Neutrophil (primary cell): ENCODE data around the gene FAM193B.

Source experiments
- H3K27ac ChIP-seq: fragments of 200-600 bp; sonication (generic); 2 replicates; pipeline ENCODE4 v1.5.1; 2016; ENCODE audit warnings: mild to moderate bottlenecking, moderate library complexity
- H3K27me3 ChIP-seq: fragments of 200-600 bp; sonication (generic); 2 replicates; pipeline ENCODE4 v1.6.0; 2016; ENCODE audit warnings: mild to moderate bottlenecking
- H3K36me3 ChIP-seq: fragments of 200-600 bp; sonication (generic); 2 replicates; pipeline ENCODE4 v1.5.1; 2017
- H3K4me1 ChIP-seq, 2 experiments: fragments of 200-600 bp in 1 of 2; sonication (generic) in 1 of 2; 1 replicate in 1 of 2; 2 replicates in 1 of 2; pipeline versions ENCODE4 v1.5.1 to v1.6.1; 2013 to 2016; ENCODE audit warnings: low read depth in 1 of 2, low read length in 1 of 2, mild to moderate bottlenecking in 1 of 2, moderate library complexity in 1 of 2; ENCODE audit not compliant: control insufficient read depth in 1 of 2, insufficient read depth in 1 of 2
- H3K4me3 ChIP-seq, 2 experiments: fragments of 200-600 bp in 1 of 2; sonication (generic) in 1 of 2; 1 replicate in 1 of 2; 2 replicates in 1 of 2; pipeline ENCODE4 v1.5.1; 2013 to 2016; ENCODE audit warnings: low read depth in 1 of 2, low read length in 1 of 2, mild to moderate bottlenecking in 1 of 2, moderate library complexity in 1 of 2
- H3K9me3 ChIP-seq: fragments of 200-600 bp; sonication (generic); 2 replicates; pipeline ENCODE4 v1.5.1; 2016
- TF ChIP-seq, protein P1 (sequence below): fragments of 200-600 bp; sonication (generic); IDR thresholded peaks from 2 replicates; pipeline ENCODE4 v1.5.1; 2016; ENCODE audit warnings: antibody characterized with exemption

FAM193B gene

DNA sequence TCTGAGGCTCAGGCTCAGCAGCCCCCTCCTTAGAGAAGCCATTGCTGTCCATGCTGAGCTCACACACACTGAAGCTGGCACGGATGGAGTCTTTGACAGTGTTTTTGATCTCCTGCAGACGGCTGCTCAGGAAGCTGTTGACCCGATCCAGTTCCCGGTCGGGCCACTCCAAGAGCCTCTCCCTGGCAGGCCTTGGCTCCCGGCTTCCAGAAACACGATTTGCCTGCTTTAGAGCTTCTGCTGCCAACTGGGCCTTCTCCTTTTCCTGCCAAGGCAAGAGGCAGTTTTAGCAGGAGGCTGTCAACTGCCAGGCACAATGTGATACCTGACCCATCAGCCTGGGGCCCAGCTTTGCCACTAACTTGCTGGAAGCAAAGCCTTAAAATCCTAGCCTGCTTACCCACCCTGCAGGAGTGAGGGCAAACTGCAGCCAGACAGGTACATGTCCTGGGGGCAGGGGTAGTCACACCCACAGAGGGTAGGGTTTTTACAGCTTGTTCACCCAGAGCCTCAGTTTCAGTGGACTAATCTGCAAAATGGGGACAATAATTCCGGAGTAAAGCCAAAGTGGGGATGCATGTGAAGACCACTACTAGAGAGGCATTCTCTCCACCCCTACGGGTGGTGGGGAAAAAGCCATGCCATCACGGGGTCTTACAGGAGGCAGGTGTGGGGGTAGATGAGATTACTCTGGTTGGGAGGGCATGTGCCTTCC, 29.3 kb downstream of the FAM193B start:
- Histone ChIP-seq H3K36me3 (peaks cover 94% of the 10 kb centered on the region), H3K27me3 (no peaks in the 10 kb centered on the region), H3K9me3 (no peaks in the 10 kb centered on the region), H3K4me1 (no peaks in the 10 kb centered on the region), H3K4me3 (no peak overlapping the region), H3K27ac (no peak overlapping the region)
- TF ChIP-seq, protein P1, sequence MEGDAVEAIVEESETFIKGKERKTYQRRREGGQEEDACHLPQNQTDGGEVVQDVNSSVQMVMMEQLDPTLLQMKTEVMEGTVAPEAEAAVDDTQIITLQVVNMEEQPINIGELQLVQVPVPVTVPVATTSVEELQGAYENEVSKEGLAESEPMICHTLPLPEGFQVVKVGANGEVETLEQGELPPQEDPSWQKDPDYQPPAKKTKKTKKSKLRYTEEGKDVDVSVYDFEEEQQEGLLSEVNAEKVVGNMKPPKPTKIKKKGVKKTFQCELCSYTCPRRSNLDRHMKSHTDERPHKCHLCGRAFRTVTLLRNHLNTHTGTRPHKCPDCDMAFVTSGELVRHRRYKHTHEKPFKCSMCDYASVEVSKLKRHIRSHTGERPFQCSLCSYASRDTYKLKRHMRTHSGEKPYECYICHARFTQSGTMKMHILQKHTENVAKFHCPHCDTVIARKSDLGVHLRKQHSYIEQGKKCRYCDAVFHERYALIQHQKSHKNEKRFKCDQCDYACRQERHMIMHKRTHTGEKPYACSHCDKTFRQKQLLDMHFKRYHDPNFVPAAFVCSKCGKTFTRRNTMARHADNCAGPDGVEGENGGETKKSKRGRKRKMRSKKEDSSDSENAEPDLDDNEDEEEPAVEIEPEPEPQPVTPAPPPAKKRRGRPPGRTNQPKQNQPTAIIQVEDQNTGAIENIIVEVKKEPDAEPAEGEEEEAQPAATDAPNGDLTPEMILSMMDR: no peak

DNA sequence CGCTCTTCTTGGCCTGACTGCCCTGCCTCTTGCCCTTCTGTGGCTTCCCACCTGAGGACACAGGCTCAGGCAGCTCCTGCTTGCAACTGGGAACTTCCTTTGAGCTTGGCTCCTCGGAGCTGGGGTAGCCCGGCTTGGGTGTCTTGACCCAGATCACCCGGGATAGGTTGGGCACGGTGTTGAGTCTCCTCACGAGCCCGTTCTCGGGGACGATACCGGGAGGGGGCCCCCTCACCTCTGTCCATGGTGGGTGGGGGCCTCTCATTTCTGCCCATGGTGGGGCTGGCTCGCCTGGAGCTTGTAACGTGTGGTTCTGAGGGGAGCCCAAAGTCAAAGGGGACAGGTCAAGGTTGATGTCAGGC, 29.8 kb downstream of the FAM193B start:
- peaks cover 94% of the 10 kb centered on the region for H3K36me3 ChIP-seq
- H3K9me3 ChIP-seq: no peaks in the 10 kb centered on the region
- H3K27me3 ChIP-seq: no peaks in the 10 kb centered on the region
- H3K4me3 ChIP-seq: no peak overlapping the region
- H3K27ac ChIP-seq: no peak overlapping the region
- H3K4me1 ChIP-seq: no peaks in the 10 kb centered on the region
- TF ChIP-seq, protein P1: no peak

DNA sequence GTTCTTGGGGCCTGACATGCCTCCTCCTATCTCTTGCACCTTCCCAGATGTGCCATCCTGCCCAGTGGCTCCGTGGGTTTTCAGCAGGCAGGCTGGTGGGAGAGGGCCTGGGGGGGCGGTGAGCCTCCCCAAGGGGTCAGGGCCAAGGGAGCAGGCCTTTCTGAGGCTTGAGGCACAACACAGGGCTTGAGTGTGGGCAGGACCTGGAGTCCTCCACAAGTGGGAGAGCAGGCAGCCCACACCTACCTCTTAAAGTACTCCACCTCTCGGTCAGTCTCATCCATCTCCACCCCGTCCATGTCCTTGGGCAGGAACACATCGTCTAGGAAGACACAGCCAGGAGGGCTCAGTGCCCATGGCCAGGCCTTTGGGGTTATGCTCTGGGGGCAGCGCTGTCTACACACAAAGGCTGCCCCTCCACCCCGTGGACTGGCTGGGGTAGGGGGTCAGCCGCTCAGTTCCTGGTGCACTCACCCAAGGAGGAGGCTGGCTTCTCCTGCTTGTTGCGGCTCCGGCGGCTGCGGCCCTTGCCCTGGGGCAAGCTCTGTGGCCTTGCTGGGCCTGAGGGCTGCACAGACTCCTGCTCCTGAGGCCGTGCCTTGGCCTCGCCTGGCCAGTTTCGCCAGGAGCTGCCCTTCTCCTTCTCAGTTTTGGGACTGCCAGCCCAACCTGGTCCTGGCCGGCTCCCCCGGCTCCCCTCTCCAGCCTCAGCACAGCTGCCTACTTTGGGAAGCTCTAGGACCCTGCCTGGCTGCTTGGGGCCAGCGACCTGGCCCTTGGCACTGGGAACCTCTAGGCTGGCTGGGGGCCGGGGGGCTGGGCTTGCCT, 30.4 kb downstream of the FAM193B start:
- Histone ChIP-seq H3K4me1 (no peaks in the 10 kb centered on the region), H3K36me3 (peaks cover 94% of the 10 kb centered on the region), H3K27me3 (no peaks in the 10 kb centered on the region), H3K9me3 (no peaks in the 10 kb centered on the region), H3K27ac (no peak overlapping the region), H3K4me3 (no peak overlapping the region)
- TF ChIP-seq, protein P1: no peak

DNA sequence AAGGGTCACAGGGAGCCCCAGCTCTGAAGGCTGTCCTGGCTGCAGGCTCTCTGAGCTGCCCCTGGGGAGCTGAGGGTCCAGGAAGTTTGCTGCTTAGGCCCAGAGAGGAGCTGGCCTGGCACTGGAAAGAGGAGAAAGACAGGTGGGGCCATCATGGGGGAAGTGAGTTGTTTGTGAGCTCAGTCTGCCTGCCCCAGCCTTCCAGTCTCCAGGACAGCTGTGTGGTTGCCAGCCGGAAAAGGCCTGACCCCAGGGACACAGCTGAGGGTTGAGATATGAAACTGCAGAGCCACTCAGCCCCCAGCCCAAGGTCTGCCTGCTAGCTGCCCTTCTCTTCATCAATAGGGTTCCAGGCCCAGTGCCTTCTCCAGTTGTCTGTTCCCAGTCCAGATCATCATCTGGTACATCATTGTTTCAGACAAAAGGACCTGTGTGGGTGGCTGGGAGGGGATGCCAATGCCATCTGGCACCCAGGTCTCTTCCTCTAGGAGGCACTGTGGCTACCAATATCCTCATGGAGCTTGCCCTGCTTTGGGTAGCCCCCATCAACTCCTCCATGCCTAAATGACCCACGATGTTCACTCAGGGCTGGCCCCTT, 33.3 kb downstream of the FAM193B start:
- H3K9me3 ChIP-seq: no peaks in the 10 kb centered on the region
- H3K27me3 ChIP-seq: no peaks in the 10 kb centered on the region
- peaks cover 12 to 13% of the 10 kb centered on the region in 2 experiments for H3K4me1 ChIP-seq
- H3K36me3 ChIP-seq: peaks cover 65% of the 10 kb centered on the region
- no peak overlapping the region for H3K27ac ChIP-seq
- TF ChIP-seq, protein P1: no peak
- H3K4me3 ChIP-seq: no peak overlapping the region

- peaks cover 18 to 20% of the 10 kb centered on the region in 2 experiments for H3K4me1 ChIP-seq
- H3K36me3 ChIP-seq: peaks cover 58% of the 10 kb centered on the region
- TF ChIP-seq, protein P1: no peak
- H3K27ac ChIP-seq: no peak overlapping the region
- H3K9me3 ChIP-seq: no peaks in the 10 kb centered on the region
- no peaks in the 10 kb centered on the region for H3K27me3 ChIP-seq
- H3K4me3 ChIP-seq: no peak overlapping the region
These were observed 34.1 kb downstream of the FAM193B start for GRCh38 chr5:177520271-177520670.
